NCI-H345 treated with DMSO at 0.1 percent for 48 hours (cell line): Measurements from ENCODE around the gene ERRFI1.

Source experiments
- DNase-seq: peaks from one replicate; lab custom pipeline; 2025; ENCODE audit not compliant: unreplicated experiment; lab: John Stamatoyannopoulos, UW

Gene ERRFI1

GRCh38 chr1:8020032-8020431 is 6.1 kb downstream of the ERRFI1 start:
- no peak for DNase-seq

GRCh38 chr1:8019229-8019620 is 6.9 kb downstream of the ERRFI1 start:
- DNase-seq, result no peak

- no peak for DNase-seq
Observed at GRCh38 chr1:8018492-8019228, 7.4 kb downstream of the ERRFI1 start.

GRCh38 chr1:8017495-8018197 is 8.5 kb downstream of the ERRFI1 start:
- DNase-seq, result no peak

- DNase-seq, result no peak
Observed at GRCh38 chr1:8016895-8017241, 9.2 kb downstream of the ERRFI1 start.

- DNase-seq, result no peak
Observed at GRCh38 chr1:8016210-8016894, 9.8 kb downstream of the ERRFI1 start.

GRCh38 chr1:8015809-8016165 is 10.3 kb downstream of the ERRFI1 start:
- no peak for DNase-seq

- DNase-seq, result peak; percentile 24
Observed at GRCh38 chr1:8015036-8015808, 10.9 kb downstream of the ERRFI1 start.

GRCh38 chr1:8014381-8014988 is 11.6 kb downstream of the ERRFI1 start:
- DNase-seq, result no peak

GRCh38 chr1:8013800-8014199 is 12.3 kb downstream of the ERRFI1 start:
- DNase-seq, result no peak

GRCh38 chr1:8013399-8013798 is 12.7 kb downstream of the ERRFI1 start:
- DNase-seq, result no peak

- DNase-seq, result no peak
Observed at GRCh38 chr1:8012955-8013354, 13.2 kb downstream of the ERRFI1 start.

- DNase-seq, result no peak
Observed at GRCh38 chr1:8011923-8012858, 13.9 kb downstream of the ERRFI1 start.

- DNase-seq, result no peak
Observed at GRCh38 chr1:8011016-8011415, 15.1 kb downstream of the ERRFI1 start.

GRCh38 chr1:8010080-8010664 is 15.9 kb downstream of the ERRFI1 start:
- DNase-seq, result no peak

GRCh38 chr1:8009043-8010002 is 16.8 kb downstream of the ERRFI1 start:
- no peak for DNase-seq

GRCh38 chr1:8006037-8006963 is 19.8 kb downstream of the ERRFI1 start:
- DNase-seq, result peak; percentile 54
